Parathyroid adenoma (tissue), 2 donors: ENCODE data around the gene LRRC23.

ENCODE experiments used
- H2AFZ ChIP-seq: fragments of 300-600 bp; sonication (generic); one replicate; pipeline ENCODE4 v1.7.0; 2017; ENCODE audit warnings: antibody characterized with exemption, mild to moderate bottlenecking
- H3K27ac ChIP-seq: fragments of 300-600 bp; sonication (generic); one replicate; pipeline ENCODE4 v1.7.0; 2017
- H3K27me3 ChIP-seq: fragments of 300-600 bp; sonication (generic); one replicate; pipeline ENCODE4 v1.7.0; 2017; ENCODE audit warnings: low read length; ENCODE audit not compliant: control insufficient read depth, insufficient read depth
- H3K36me3 ChIP-seq: fragments of 300-600 bp; sonication (generic); one replicate; pipeline ENCODE4 v1.7.0; 2017; ENCODE audit warnings: low read length; ENCODE audit not compliant: control insufficient read depth, insufficient read depth
- H3K4me1 ChIP-seq: fragments of 300-600 bp; sonication (generic); one replicate; pipeline ENCODE4 v1.7.0; 2017; ENCODE audit warnings: control low read depth
- H3K4me2 ChIP-seq: fragments of 300-600 bp; sonication (generic); one replicate; pipeline ENCODE4 v1.7.0; 2017; ENCODE audit warnings: low read length
- H3K4me3 ChIP-seq: fragments of 300-600 bp; sonication (generic); one replicate; pipeline ENCODE4 v1.7.0; 2017; ENCODE audit warnings: low read depth, low read length
- H3K79me2 ChIP-seq: fragments of 300-600 bp; sonication (generic); one replicate; pipeline ENCODE4 v1.7.0; 2017; ENCODE audit warnings: control low read depth
- H3K9ac ChIP-seq: fragments of 300-600 bp; sonication (generic); one replicate; pipeline ENCODE4 v1.7.0; 2017; ENCODE audit warnings: mild to moderate bottlenecking
- H3K9me3 ChIP-seq: fragments of 300-600 bp; sonication (generic); one replicate; pipeline ENCODE4 v1.7.0; 2017; ENCODE audit warnings: low read length; ENCODE audit not compliant: control insufficient read depth
- CTCF ChIP-seq: fragments of 300-600 bp; sonication (generic); IDR thresholded peaks from one replicate; pipeline ENCODE4 v1.7.0; 2017; ENCODE audit warnings: antibody characterized with exemption, mild to moderate bottlenecking
- donor health status: primary hyperparathyroidism.

The LRRC23 gene

DNA sequence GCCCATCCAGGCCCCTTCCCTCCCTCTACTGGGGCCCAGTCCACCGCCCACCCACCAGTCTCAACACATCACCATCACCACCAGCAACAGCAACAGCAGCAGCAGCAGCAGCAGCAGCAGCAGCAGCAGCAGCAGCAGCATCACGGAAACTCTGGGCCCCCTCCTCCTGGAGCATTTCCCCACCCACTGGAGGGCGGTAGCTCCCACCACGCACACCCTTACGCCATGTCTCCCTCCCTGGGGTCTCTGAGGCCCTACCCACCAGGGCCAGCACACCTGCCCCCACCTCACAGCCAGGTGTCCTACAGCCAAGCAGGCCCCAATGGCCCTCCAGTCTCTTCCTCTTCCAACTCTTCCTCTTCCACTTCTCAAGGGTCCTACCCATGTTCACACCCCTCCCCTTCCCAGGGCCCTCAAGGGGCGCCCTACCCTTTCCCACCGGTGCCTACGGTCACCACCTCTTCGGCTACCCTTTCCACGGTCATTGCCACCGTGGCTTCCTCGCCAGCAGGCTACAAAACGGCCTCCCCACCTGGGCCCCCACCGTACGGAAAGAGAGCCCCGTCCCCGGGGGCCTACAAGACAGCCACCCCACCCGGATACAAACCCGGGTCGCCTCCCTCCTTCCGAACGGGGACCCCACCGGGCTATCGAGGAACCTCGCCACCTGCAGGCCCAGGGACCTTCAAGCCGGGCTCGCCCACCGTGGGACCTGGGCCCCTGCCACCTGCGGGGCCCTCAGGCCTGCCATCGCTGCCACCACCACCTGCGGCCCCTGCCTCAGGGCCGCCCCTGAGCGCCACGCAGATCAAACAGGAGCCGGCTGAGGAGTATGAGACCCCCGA, 32.2 kb downstream of the LRRC23 start:
- Histone ChIP-seq H3K9ac (no peak overlapping the region), H3K9me3 (no peaks in the 10 kb centered on the region), H3K27ac (peak overlapping the region; percentile 79), H3K79me2 (peaks cover 7% of the 10 kb centered on the region), H3K4me1 (peaks cover 24% of the 10 kb centered on the region), H3K27me3 (no peaks in the 10 kb centered on the region), H2AFZ (peak overlapping the region; percentile 55), H3K36me3 (no peaks in the 10 kb centered on the region), H3K4me3 (peak overlapping the region; percentile 54), H3K4me2 (peak overlapping the region; percentile 88)
- no peak for TF ChIP-seq CTCF

GRCh38 chr12:6937481-6938352, 33.1 kb downstream of the LRRC23 start:
- Histone ChIP-seq H3K9me3 (no peaks in the 10 kb centered on the region), H3K27ac (peak overlapping the region; percentile 79), H2AFZ (peak overlapping the region; percentile 55), H3K27me3 (no peaks in the 10 kb centered on the region), H3K4me3 (peak overlapping the region; percentile 54), H3K4me2 (peak overlapping the region; percentile 88), H3K4me1 (peaks cover 18% of the 10 kb centered on the region), H3K36me3 (no peaks in the 10 kb centered on the region), H3K9ac (no peak overlapping the region), H3K79me2 (peaks cover 7% of the 10 kb centered on the region)
- peak; percentile 97 for TF ChIP-seq CTCF

DNA sequence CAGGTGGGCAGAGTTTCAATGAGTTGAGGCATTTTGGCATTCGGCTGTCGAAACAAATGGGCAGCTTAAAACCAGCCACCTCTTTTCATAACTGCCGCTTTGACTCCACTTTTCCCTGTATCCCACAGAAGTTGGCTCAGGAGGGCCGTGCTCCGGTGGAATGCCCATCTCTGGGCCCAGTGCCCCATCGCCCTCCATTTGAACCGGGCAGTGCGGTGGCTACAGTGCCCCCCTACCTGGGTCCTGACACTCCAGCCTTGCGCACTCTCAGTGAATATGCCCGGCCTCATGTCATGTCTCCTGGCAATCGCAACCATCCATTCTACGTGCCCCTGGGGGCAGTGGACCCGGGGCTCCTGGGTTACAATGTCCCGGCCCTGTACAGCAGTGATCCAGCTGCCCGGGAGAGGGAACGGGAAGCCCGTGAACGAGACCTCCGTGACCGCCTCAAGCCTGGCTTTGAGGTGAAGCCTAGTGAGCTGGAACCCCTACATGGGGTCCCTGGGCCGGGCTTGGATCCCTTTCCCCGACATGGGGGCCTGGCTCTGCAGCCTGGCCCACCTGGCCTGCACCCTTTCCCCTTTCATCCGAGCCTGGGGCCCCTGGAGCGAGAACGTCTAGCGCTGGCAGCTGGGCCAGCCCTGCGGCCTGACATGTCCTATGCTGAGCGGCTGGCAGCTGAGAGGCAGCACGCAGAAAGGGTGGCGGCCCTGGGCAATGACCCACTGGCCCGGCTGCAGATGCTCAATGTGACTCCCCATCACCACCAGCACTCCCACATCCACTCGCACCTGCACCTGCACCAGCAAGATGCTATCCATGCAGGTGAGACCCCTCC, 34.0 kb downstream of the LRRC23 start:
- Histone ChIP-seq H3K4me1 (peaks cover 14% of the 10 kb centered on the region), H3K4me2 (peak overlapping the region; percentile 43), H2AFZ (no peak overlapping the region), H3K9ac (no peak overlapping the region), H3K27me3 (no peaks in the 10 kb centered on the region), H3K36me3 (no peaks in the 10 kb centered on the region), H3K9me3 (no peaks in the 10 kb centered on the region), H3K79me2 (peaks cover 4% of the 10 kb centered on the region), H3K4me3 (peak overlapping the region; percentile 54), H3K27ac (peak overlapping the region; percentile 79)
- no peak for TF ChIP-seq CTCF

GRCh38 chr12:6939191-6939540, 34.5 kb downstream of the LRRC23 start:
- Histone ChIP-seq H2AFZ (no peak overlapping the region), H3K4me2 (no peak overlapping the region), H3K9ac (no peak overlapping the region), H3K4me1 (peaks cover 12% of the 10 kb centered on the region), H3K27me3 (no peaks in the 10 kb centered on the region), H3K27ac (no peak overlapping the region), H3K79me2 (peaks cover 4% of the 10 kb centered on the region), H3K9me3 (no peaks in the 10 kb centered on the region), H3K4me3 (no peak overlapping the region), H3K36me3 (no peaks in the 10 kb centered on the region)
- no peak for TF ChIP-seq CTCF
